Pulmonary artery endothelial cell (primary cell): ENCODE results near the gene WNT3A. TPM values are rescaled to one million over a fixed set of nuclear protein-coding genes. Genes with fewer than 3 reads are reported as not detected.

Experiments used
- DNase-seq: peaks from one replicate; pipeline ENCODE4 v3.0.0-alpha.2; 2011; ENCODE audit warnings: low read depth, low spot score
- total RNA-seq: library from RNA; depleted of rRNA; stranded (reverse); fragments of >200 nt; gene quantifications from 2 replicates; pipeline ENCODE4 v1.2.3, GENCODE V29; 2014

WNT3A gene
- total RNA-seq, 1 donor from 2014 or later = not detected

DNA sequence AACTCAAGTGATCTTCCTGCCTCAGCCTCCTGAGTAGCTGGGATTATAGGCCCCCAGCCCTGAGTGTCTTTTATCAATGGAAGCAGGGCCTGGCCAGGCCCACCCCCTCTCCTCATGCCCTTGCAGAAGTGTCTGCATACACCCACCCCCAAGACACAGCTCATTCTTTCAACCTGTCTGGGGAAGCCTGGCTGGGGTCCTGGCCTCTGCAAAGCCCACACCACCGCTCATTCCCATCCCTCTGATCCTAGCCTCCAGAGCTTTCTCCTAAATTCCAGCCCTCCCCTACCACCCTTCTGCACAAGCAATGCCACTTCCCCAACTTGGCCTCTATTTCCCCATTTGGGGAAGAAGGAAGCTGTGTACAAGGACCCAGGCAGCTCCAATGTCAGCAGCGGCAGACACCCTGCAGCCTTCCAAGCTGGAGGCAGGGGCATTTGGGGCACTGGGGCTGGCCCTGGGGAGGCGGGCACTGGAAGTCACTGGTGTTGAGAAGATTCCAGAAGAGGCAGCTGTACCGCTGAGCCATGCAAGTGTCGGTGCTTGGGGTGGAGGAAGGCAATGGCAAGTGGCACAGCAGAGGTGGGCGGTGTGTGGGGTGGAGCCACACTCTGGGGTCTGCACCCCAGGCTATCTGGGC, 42.0 kb downstream of the WNT3A start:
- DNase-seq = no peak

DNA sequence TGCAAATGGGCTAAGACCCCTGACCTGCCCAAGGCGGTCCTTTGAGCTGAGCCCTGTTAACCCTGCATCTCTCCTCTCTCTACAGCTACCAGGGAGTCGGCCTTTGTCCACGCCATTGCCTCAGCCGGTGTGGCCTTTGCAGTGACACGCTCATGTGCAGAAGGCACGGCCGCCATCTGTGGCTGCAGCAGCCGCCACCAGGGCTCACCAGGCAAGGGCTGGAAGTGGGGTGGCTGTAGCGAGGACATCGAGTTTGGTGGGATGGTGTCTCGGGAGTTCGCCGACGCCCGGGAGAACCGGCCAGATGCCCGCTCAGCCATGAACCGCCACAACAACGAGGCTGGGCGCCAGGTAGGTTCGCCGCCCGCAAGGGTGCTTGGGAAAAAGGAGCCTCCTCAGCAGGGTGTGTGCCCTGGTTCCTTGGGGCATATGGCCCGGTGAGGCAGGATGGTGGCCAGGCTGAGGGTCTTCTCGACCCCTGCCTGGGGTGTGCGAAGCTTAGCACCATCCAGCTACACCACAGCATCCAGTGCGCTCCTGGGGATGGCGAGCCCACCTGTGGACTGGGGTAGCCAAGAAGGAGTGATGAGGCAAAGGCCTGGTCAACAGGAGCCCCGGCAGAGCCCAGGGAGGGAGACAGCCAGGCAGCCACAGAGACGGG, 43.9 kb downstream of the WNT3A start:
- DNase-seq = no peak

- DNase-seq = no peak
Measured at GRCh38 chr1:228058172-228058948, 51.6 kb downstream of the WNT3A start.

DNA sequence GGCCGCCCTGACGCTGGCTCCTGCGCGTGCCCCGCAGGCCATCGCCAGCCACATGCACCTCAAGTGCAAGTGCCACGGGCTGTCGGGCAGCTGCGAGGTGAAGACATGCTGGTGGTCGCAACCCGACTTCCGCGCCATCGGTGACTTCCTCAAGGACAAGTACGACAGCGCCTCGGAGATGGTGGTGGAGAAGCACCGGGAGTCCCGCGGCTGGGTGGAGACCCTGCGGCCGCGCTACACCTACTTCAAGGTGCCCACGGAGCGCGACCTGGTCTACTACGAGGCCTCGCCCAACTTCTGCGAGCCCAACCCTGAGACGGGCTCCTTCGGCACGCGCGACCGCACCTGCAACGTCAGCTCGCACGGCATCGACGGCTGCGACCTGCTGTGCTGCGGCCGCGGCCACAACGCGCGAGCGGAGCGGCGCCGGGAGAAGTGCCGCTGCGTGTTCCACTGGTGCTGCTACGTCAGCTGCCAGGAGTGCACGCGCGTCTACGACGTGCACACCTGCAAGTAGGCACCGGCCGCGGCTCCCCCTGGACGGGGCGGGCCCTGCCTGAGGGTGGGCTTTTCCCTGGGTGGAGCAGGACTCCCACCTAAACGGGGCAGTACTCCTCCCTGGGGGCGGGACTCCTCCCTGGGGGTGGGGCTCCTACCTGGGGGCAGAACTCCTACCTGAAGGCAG, 52.3 kb downstream of the WNT3A start:
- no peak for DNase-seq

GRCh38 chr1:228059634-228060457, 53.0 kb downstream of the WNT3A start:
- DNase-seq = no peak

- no peak for DNase-seq
Measured at GRCh38 chr1:228060458-228061190, 53.8 kb downstream of the WNT3A start.

DNA sequence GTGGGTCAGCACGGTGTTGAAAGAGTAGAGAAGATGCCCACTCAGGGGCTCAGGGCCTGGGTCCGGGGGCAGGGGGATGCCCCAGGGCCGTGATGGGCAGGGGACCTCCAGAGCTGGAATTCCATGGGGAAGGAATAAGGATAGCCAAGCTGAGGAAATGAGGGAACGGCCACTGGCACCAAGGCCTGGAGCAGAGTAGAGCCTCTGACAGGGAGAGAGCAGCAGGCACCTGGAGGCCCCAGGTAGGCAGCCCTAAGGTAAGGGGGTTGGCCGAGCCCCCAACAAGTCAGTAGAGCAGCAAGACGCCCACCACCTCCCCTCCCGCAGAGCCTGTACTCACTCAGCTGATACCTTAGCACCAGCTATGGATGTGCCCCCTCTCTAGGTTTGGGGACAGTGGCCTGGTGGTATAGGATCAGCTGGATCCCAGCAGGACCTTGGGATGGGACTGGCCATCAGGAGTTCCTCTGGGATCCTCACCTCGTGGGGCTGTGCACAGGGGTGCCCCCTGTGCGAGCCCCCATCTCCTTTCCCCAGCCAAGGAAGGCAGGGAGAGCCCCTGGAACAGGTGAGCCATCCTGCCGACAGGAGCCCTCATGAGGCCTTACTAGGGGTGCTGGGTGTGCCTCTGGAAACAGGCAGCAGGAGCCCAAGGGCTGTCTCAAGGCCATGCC, 54.8 kb downstream of the WNT3A start:
- no peak for DNase-seq

DNA sequence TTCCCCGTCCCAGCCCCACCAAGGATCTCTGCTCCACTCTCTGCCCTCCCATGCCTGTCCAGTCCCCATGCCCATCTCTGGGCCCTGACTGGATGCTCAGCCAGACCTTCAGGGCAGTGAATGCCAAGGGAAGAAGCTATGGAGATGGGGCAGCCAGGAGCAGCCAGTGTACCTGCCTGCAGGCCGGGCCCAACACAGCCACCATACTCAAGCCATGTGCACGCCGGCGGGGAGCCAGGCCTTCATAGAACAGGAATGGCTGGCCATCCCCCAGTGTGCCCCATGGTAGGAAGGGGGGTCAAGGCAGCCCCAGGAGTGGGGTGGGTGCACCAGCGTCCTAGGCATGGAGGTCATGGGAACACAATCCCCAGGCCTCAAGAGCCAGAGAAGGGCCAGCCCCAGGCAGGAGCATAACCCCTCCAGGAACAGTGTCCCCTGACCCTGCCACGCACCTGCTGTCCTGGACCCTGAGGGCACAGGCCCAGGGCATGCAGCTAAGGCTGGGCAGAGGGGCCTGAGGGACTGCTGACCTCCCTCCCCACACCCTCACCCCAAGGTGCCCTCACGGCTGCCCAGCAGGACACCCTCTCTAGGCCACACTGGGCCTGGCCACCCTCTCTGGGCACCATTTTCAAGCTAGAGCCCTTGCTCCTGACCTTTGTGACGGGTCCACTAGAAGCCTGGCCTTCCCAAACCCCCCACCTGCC, 55.4 kb downstream of the WNT3A start:
- DNase-seq = no peak

- DNase-seq = no peak
Measured at GRCh38 chr1:228062812-228063211, 56.0 kb downstream of the WNT3A start.

- no peak for DNase-seq
Measured at GRCh38 chr1:228063251-228064191, 56.7 kb downstream of the WNT3A start.

DNA sequence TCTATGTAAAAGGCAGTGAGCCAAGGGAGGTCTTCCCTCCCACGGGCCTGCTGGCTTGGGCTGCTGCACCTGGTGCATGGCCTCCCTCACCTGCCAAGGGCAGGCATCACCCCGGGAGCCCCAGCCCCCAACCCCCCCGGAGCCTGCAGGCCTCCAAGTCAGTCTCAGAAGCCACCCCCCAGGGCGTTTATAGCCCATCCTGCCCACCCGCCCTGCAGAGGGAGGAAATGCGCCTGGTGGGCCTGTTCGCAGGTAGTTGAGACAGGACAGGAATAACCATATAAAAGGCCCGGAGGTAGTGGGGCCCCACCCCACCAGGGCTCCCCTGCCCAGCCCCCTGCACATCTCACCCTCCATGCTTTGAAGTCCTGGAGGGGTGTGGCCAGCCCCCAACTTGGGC, 57.5 kb downstream of the WNT3A start:
- DNase-seq = no peak

GRCh38 chr1:228064741-228065542, 58.1 kb downstream of the WNT3A start:
- DNase-seq = no peak

DNA sequence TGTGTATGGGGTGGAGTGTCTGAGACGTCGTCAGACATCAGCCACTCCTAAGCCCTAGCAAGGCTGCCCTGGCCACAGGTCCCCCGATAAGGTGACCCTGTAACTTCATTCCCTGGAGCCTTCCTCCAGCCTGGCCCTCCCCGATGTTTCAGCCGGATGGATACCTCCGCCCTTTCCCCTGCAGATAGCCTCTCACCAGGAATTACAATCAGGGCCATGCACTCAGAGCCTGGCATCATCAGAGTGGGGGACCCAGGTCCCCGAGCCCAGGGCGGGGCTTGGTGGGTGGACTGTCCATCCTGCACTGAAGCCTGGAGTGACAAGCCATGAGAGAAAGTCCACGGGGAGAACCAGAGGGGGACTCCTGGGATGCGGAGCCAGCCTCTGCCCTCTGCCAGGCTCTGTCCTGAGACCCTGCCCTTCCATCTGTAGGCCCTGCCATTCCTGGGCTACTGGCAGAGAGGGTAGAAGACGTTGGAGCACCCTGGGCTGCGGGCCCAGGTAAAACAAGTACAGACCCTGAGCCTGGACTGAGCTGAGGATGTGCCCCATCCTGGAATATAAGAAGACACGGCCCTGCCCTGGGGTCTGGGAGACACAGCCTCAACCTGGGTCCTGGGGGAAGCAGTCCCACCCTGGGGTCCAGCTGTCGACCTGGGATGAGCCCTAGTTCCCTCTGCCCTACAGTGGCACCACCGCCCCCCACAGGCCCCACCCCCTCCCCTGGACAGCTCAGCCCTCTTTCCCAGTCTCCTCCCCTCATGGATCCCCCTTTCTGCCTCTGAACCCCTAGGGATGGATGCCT, 58.9 kb downstream of the WNT3A start:
- no peak for DNase-seq

DNA sequence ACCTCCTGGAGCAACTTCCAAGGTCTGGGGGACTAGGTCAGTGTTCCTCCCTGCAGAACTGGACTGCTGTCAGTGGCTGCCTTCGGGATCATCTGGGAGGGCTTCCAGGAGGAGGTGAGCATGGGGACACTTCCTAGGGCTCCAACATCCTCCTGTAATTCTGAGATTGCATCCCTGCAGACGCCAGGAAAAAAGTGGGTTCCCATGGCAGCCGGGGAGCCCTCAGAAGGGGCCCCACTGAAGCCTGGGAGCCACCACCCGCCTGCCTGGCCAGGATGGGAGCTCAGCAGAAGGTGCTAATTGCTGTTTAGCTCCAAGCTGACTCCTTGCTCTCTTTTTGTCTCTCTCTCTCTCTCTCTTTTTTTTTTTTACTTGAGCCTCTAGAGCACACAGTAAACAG, 59.6 kb downstream of the WNT3A start:
- no peak for DNase-seq

DNA sequence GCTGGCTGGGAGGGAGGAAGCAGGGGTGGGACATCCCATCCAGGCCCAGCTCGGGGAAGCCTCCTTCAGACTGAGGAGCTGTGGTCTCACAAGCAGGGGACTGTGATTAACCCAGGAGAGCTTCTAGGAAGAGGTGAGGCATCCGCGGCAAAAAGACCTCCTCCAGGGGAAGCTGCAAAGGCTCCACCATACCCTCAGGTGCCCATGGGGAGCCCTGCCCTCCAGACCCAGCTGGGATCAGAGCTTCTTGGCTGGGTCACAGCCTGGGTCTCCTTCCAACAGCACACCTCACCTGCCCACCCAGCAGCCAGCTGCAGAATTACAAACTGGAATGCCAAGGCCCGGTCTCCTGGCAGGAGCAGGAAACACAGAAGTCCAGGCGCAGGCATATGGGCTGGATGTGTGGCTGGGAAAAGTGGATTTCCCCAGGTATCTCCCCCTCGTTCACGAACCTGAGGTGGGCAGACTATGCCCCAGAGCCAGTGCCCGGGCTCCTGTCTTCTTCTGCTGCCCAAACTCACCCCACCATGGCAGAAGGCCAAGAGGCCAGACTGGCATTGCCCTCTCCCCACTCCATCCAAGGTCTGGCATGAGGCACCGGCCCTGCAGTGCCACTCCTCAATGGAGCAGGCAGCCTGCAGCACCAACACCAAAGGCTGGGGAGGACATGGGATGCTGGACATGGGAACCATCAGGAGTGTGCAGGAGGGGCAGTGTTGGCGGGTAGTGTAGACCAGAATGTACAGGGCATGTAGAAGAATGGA, 60.3 kb downstream of the WNT3A start:
- DNase-seq = no peak

DNA sequence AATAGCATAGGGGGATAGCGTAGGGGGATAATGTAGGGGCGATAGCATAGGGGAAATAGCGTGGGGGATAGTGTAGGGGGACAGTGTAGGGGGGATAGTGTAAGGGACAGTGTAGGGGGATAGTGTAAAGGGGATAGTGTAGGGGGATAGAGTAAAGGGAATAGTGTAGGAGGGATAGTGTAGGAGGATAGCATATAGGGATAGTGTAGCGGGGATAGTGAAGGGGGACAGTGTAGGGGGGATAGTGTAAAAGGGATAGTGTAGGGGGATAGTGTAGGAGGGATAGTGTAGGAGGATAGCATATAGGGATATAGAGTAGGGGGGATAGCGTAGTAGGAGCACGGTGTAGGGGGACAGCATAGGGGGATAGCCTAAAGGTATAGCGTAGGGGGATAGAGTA, 61.6 kb downstream of the WNT3A start:
- no peak for DNase-seq
